Dermis lymphatic vessel endothelial cell (primary cell): ENCODE results near the gene CDH9. TPM values are rescaled to one million over a fixed set of nuclear protein-coding genes. Genes with fewer than 3 reads are reported as not detected.

Source experiments
- total RNA-seq: library from RNA; depleted of rRNA; stranded (reverse); fragments of >200 nt; gene quantifications from 2 replicates; pipeline ENCODE4 v1.2.1, GENCODE V29; 2014

The CDH9 gene
- total RNA-seq = not detected in 2 replicates

DNA sequence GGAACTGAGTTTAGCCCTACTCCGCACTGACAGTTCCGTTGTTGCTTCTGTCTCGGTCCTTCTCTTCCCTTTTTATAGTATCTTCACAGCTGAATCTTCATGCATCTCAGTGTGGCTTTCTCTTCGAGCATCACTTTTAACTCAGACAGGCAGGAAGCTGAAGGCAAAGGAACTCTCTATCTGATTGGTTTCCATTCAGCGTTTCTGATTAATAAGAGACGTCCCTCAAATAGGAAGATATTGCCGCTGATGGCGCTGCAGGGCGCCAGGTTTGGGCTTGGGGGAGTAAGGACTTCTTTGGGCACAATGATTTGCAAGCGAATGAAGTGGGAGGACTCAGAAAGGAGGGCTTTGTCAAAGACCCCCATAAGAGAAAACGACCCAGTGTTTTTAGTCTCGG lies at the start of gene CDH9:
Gene CDH9, minus strand, starts transcription at position 111 of the 400 bp plus-strand sequence. CDS start 50,253 bp downstream, outside the sequence.

